ENCODE data around the gene SLC30A2. TPM values are rescaled to one million over a fixed set of nuclear protein-coding genes. Genes with fewer than 3 reads are reported as not detected.

Gene SLC30A2
- total and polyA plus RNA-seq, 2 of the 13 experiments (the other 11 are each of a cell fraction or from before 2014, with no cell fraction given) = not detected

DNA sequence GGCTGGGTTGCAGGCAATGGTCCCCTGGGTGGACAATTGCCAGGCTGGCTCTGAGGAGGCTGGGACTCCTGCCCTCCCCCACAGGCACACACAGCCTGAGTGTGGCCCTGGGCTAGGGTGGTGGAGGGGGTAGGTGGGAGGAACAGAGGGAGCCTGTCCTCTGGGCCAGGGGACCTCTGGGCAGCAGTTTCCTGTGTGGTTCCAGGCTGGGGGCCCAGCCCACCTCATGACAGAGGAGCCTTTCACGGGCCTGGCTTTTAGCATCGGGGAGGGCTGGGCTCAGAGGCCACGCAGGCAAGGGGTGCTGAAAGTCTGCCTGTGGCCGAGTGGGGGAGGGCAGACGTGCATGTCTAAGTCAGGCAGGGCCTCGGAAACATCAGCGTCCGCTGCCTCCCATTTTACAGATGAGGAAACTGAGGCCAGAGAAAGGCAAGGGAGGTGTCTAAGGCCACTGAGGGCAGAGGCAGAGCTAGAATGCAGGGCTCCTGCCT is 17.4 kb downstream of the SLC30A2 start (continued):
- TF ChIP-seq YEATS4 (CRISPR knock-in tag; IDR thresholded peaks at IDR 0.05; ENCODE audit: borderline replicate concordance) = no peak
- no peak for TF ChIP-seq YEATS2 (CRISPR knock-in tag; IDR thresholded peaks at IDR 0.05; ENCODE audit: borderline replicate concordance)
- TF ChIP-seq ZNF333 (CRISPR knock-in tag; IDR thresholded peaks at IDR 0.05; ENCODE audit: borderline replicate concordance) = no peak
- TF ChIP-seq AGO2 (optimal IDR thresholded peaks at IDR 0.05; ENCODE audit: low read depth, low read length) = no peak
- TF ChIP-seq E2F5 (CRISPR knock-in tag; conservative IDR thresholded peaks at IDR 0.05) = no peak
- no peak for TF ChIP-seq KMT2A (CRISPR knock-in tag; IDR thresholded peaks at IDR 0.05)
- TF ChIP-seq KDM2A (CRISPR knock-in tag; IDR thresholded peaks at IDR 0.05; ENCODE audit: borderline replicate concordance, low read depth) = 0 out of 2 replicates have a peak, but pooled peaks have one; percentile 39
- TF ChIP-seq, protein P1, sequence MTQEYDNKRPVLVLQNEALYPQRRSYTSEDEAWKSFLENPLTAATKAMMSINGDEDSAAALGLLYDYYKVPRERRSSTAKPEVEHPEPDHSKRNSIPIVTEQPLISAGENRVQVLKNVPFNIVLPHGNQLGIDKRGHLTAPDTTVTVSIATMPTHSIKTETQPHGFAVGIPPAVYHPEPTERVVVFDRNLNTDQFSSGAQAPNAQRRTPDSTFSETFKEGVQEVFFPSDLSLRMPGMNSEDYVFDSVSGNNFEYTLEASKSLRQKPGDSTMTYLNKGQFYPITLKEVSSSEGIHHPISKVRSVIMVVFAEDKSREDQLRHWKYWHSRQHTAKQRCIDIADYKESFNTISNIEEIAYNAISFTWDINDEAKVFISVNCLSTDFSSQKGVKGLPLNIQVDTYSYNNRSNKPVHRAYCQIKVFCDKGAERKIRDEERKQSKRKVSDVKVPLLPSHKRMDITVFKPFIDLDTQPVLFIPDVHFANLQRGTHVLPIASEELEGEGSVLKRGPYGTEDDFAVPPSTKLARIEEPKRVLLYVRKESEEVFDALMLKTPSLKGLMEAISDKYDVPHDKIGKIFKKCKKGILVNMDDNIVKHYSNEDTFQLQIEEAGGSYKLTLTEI (CRISPR knock-in tag; conservative IDR thresholded peaks at IDR 0.05) = no peak
- TF ChIP-seq REPIN1 (CRISPR knock-in tag; IDR thresholded peaks at IDR 0.05; ENCODE audit: borderline replicate concordance, low read depth) = no peak
- TF ChIP-seq CHD2 (IDR thresholded peaks at IDR 0.05; ENCODE audit: low read depth, low read length) = no peak
- no peak for TF ChIP-seq TCF7L2 (IDR thresholded peaks at IDR 0.05; ENCODE audit: low read depth, low read length)
- TF ChIP-seq RAD21 (CRISPR knock-in tag; IDR thresholded peaks at IDR 0.05) = no peak
- no peak for TF ChIP-seq PBX3 (CRISPR knock-in tag; IDR thresholded peaks at IDR 0.05; ENCODE audit: borderline replicate concordance)
- TF ChIP-seq ZNF678 (CRISPR knock-in tag; IDR thresholded peaks at IDR 0.05) = no peak
- TF ChIP-seq ZNF639 (CRISPR knock-in tag; conservative IDR thresholded peaks at IDR 0.05) = no peak
- 0 out of 2 replicates have a peak, but pooled peaks have one; percentile 37 for TF ChIP-seq PHF21A (CRISPR knock-in tag; IDR thresholded peaks at IDR 0.05)
- no peak for TF ChIP-seq RFX5 (IDR thresholded peaks at IDR 0.05; ENCODE audit: low read depth, low read length)
- no peak for TF ChIP-seq EP300 (IDR thresholded peaks at IDR 0.05; ENCODE audit: low read depth in 2 of 2, low read length in 2 of 2)
- peak; percentile 55; the same call in 1 of the 2 replicates for TF ChIP-seq EP300 (CRISPR knock-in tag; IDR thresholded peaks at IDR 0.05; ENCODE audit: borderline replicate concordance)
- TF ChIP-seq ARID4A (CRISPR knock-in tag; IDR thresholded peaks at IDR 0.05; ENCODE audit: borderline replicate concordance) = peak; percentile 32; the same call in 1 of the 2 replicates
- TF ChIP-seq HOXA3 (CRISPR knock-in tag; IDR thresholded peaks at IDR 0.05) = no peak
